ENCODE measurements around the gene SFMBT2. TPM values are rescaled to one million over a fixed set of nuclear protein-coding genes. Genes with fewer than 3 reads are reported as not detected.

Gene SFMBT2
- total RNA-seq, 1 donor from 2014 or later, result 7.0 TPM

- H3K27ac Mint-ChIP-seq (ENCODE audit: unreplicated experiment), result no peak overlapping the region
- H3K36me3 Mint-ChIP-seq (ENCODE audit: low read depth), result peaks cover 4% of the 10 kb centered on the region
- TF ChIP-seq, protein P1, sequence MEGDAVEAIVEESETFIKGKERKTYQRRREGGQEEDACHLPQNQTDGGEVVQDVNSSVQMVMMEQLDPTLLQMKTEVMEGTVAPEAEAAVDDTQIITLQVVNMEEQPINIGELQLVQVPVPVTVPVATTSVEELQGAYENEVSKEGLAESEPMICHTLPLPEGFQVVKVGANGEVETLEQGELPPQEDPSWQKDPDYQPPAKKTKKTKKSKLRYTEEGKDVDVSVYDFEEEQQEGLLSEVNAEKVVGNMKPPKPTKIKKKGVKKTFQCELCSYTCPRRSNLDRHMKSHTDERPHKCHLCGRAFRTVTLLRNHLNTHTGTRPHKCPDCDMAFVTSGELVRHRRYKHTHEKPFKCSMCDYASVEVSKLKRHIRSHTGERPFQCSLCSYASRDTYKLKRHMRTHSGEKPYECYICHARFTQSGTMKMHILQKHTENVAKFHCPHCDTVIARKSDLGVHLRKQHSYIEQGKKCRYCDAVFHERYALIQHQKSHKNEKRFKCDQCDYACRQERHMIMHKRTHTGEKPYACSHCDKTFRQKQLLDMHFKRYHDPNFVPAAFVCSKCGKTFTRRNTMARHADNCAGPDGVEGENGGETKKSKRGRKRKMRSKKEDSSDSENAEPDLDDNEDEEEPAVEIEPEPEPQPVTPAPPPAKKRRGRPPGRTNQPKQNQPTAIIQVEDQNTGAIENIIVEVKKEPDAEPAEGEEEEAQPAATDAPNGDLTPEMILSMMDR (conservative IDR thresholded peaks at IDR 0.05), result no peak
- no peak overlapping the region for H3K4me3 Mint-ChIP-seq
- H3K27me3 Mint-ChIP-seq (ENCODE audit: low read depth), result no peaks in the 10 kb centered on the region
- H3K9me3 Mint-ChIP-seq, result no peaks in the 10 kb centered on the region
- DNase-seq (ENCODE audit: low read depth, low spot score), result no peak
- H3K4me1 Mint-ChIP-seq, result peaks cover 18% of the 10 kb centered on the region
Observed at GRCh38 chr10:7275761-7276440, 134.9 kb downstream of the SFMBT2 start.

DNA sequence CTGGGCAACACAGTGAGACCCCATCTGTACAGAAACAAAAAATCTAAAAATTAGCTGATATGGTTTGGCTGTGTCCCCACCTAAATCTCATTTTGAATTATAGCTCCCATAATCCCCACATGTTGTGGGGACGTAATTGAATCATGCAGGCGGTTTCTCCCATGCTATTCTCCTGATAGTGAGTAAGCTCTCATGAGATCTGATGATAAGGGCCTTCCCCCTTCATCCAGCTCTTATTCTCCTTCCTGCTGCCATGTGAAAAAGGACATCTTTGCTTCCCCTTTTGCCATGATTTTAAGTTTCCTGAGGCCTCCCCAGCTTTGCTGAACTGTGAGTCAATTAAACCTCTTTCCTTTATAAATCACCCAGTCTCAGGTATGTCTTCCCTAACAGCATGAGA lies 136.5 kb downstream of the SFMBT2 start:
- H3K36me3 Mint-ChIP-seq (ENCODE audit: low read depth), result peaks cover 4% of the 10 kb centered on the region
- DNase-seq (ENCODE audit: low read depth, low spot score), result no peak
- no peak overlapping the region for H3K27ac Mint-ChIP-seq (ENCODE audit: unreplicated experiment)
- H3K9me3 Mint-ChIP-seq, result no peaks in the 10 kb centered on the region
- TF ChIP-seq, protein P1 (conservative IDR thresholded peaks at IDR 0.05), result no peak
- H3K27me3 Mint-ChIP-seq (ENCODE audit: low read depth), result no peaks in the 10 kb centered on the region
- H3K4me3 Mint-ChIP-seq, result no peak overlapping the region
- peaks cover 16% of the 10 kb centered on the region for H3K4me1 Mint-ChIP-seq

DNA sequence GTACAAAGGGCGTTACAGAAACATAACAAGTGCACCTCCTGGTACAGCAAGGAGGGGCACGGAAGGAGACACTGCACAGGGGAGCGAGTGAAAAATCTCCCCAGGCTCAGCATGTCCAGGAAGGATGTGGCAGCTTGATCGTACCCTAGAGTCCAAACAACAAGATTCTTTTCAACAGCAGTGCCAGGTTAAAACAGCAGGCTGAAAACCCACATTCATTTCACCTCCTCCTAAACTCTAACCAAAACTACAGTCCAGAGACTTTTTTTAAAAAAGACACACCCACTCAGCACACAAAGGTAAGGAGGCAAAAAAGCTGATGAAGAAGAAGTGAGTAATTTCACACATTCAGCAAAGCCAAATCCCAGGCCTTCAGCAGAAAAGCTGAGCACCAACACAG lies 138.8 kb downstream of the SFMBT2 start:
- TF ChIP-seq, protein P1 (conservative IDR thresholded peaks at IDR 0.05), result no peak
- H3K27ac Mint-ChIP-seq (ENCODE audit: unreplicated experiment), result peak overlapping the region; percentile 27

DNA sequence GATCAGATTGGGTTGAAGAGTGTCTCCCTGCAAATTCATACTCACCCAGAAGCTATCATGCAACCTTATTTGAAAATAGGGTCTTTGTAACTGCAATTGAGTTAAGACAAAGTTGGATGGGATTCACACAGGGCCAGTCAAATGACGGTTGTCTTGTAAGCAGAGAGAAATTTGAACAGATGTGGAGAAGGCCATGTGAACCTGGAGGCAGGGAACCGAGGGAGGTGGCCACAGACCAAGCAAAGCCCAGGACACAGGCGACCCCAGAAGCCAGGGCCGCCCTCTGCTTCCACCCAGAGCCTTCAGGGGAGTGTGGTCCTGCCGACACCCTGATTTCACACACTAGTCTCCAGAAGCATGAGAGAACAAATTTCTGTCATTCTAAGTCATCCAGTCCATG lies 140.8 kb downstream of the SFMBT2 start:
- peaks cover 10% of the 10 kb centered on the region for H3K4me1 Mint-ChIP-seq
- no peak overlapping the region for H3K4me3 Mint-ChIP-seq
- H3K9me3 Mint-ChIP-seq, result no peaks in the 10 kb centered on the region
- H3K27ac Mint-ChIP-seq (ENCODE audit: unreplicated experiment), result no peak overlapping the region
- H3K27me3 Mint-ChIP-seq (ENCODE audit: low read depth), result no peaks in the 10 kb centered on the region
- DNase-seq (ENCODE audit: low read depth, low spot score), result no peak
- TF ChIP-seq, protein P1 (conservative IDR thresholded peaks at IDR 0.05), result no peak
- no peaks in the 10 kb centered on the region for H3K36me3 Mint-ChIP-seq (ENCODE audit: low read depth)

More for the DNA sequence above, 138.8 kb downstream of the SFMBT2 start:
- Mint-ChIP-seq H3K36me3 (ENCODE audit: low read depth) (no peaks in the 10 kb centered on the region), H3K27me3 (ENCODE audit: low read depth) (no peaks in the 10 kb centered on the region), H3K4me3 (no peak overlapping the region), H3K4me1 (peaks cover 10% of the 10 kb centered on the region), H3K9me3 (no peaks in the 10 kb centered on the region)
- no peak for DNase-seq (ENCODE audit: low read depth, low spot score)

DNA sequence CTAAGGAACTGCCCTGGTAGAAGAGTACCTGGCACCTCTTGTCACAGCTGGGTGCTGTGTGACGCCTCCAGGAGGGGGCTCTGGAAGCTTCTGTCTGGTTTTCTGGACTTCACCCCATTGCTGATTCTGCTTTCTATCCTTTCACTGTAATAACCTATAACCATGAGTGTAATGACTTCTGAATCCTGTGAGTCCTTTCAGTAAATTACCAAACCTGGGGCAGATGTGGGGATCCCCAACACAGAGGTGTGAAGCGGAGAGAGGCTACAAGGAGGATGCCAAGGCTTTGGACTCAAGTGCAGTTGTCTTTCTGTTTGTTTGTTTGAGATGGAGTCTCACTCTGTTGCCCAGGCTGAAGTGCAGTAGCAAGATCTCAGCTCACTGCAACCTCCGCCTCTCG lies 143.7 kb downstream of the SFMBT2 start:
- H3K9me3 Mint-ChIP-seq, result no peaks in the 10 kb centered on the region
- H3K4me1 Mint-ChIP-seq, result peaks cover 10% of the 10 kb centered on the region
- DNase-seq (ENCODE audit: low read depth, low spot score), result no peak
- no peak overlapping the region for H3K4me3 Mint-ChIP-seq
- H3K36me3 Mint-ChIP-seq (ENCODE audit: low read depth), result no peaks in the 10 kb centered on the region
- TF ChIP-seq, protein P1 (conservative IDR thresholded peaks at IDR 0.05), result no peak
- H3K27me3 Mint-ChIP-seq (ENCODE audit: low read depth), result no peaks in the 10 kb centered on the region
- H3K27ac Mint-ChIP-seq (ENCODE audit: unreplicated experiment), result no peak overlapping the region
